GM20000 (cell line): ENCODE results near the gene LRMDA.

Experiments
- DNase-seq: peaks from one replicate; pipeline ENCODE4 v3.0.0; 2012; ENCODE audit warnings: low spot score
- TF ChIP-seq, protein P1 (sequence below): IDR thresholded peaks from 2 replicates; pipeline ENCODE4 v1.5.1; 2012; ENCODE audit warnings: mild to moderate bottlenecking, control low read depth; ENCODE audit errors: extremely low read depth, missing control alignments

The LRMDA gene

DNA sequence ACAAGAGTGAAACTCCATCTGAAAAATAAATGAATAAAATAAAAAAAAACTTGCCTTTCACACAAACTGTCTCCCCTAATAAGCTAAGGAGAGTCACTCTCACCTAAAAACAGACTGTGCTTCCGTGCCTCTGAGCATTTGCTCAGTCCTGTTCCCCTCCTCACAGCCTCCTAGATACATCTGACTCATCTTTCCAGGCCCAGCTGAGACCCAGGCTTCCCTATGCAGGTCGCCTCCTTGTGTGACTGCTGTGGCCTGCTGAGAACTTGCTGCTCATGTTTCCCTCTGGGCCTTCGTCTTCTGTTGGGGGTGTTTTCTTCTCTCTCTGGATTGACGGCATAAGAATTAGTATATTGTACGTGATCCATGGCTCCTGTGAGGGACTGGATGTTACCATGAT, 777.7 kb downstream of the LRMDA start:
- TF ChIP-seq, protein P1, sequence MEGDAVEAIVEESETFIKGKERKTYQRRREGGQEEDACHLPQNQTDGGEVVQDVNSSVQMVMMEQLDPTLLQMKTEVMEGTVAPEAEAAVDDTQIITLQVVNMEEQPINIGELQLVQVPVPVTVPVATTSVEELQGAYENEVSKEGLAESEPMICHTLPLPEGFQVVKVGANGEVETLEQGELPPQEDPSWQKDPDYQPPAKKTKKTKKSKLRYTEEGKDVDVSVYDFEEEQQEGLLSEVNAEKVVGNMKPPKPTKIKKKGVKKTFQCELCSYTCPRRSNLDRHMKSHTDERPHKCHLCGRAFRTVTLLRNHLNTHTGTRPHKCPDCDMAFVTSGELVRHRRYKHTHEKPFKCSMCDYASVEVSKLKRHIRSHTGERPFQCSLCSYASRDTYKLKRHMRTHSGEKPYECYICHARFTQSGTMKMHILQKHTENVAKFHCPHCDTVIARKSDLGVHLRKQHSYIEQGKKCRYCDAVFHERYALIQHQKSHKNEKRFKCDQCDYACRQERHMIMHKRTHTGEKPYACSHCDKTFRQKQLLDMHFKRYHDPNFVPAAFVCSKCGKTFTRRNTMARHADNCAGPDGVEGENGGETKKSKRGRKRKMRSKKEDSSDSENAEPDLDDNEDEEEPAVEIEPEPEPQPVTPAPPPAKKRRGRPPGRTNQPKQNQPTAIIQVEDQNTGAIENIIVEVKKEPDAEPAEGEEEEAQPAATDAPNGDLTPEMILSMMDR: no peak
- no peak for DNase-seq

DNA sequence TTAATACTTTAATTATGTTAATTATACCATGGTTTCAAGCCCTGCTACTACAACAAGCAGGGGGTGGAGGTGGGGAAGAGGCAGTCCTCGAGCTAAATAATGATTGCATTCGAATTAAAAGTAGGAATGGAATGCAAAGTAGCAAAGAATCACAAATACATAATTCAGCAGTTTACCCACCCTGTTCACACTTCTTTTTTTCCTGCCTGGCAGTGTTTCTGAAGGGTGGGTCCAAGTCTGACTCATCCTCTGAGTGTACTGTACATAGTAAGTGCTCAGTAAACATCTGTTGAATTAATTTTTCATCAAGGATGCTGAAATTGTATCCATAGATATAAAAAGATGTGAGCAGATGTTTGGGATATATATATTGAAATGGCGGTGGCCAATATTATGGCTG, 778.8 kb downstream of the LRMDA start:
- DNase-seq: no peak
- TF ChIP-seq, protein P1: no peak

DNA sequence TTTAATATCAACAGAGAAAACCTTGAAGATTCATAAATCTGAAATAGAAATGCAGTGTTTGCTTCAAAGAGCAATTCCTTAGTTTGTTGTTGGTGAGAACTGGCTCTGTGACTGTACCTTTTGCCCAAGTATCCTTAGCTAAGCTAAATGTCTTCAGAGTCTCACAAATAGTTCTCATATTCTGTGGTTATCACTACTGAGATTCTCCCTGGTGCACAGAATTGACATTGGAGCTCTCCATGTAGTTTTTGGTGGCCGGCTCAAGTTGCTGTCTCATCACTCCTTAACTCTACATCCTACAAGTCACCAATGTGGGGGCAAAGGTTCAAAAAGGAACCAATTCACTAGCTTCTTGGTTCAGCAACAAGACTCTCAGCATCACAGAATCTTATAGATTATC, 780.3 kb downstream of the LRMDA start:
- no peak for DNase-seq
- TF ChIP-seq, protein P1: no peak

DNA sequence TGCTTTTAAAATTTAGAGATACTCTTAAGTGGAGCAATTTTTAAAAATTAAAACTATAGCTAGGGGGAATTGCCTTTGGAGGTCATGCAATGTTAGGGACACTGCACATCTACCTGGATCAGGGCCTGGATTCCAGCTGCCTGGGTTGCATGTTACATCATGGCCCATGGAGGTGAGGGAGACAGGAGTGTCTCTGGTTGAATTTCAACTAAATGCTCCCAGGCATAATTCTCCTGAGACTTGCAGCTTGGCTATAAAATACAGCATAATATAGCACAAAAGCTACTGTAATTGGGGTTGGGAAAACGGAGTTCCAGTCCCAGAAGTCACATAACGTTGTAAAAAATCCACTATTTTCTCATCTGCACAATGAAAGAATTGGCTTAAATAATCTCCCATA, 782.5 kb downstream of the LRMDA start:
- TF ChIP-seq, protein P1: no peak

DNA sequence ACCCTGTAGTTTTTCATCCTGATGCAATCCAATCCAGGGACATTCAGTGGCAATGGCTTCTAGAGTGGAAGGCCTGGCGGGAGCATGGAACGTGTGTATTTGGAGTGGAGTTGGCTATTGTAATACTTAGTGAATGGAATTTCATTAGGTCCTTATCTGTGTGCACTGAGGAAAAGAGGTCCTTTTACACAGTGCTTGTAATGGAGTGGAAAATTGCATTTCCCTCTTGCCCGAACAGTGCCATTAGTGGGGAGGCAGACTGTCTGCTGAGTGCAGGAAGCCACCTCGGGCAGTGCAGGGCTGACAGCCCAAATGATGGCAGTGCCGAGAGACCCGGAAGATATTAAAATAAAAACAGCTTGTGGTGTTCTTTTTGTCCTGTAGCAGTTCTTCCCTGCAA, 786.6 kb downstream of the LRMDA start:
- no peak for DNase-seq
- TF ChIP-seq, protein P1: no peak

More for the DNA sequence above, 782.5 kb downstream of the LRMDA start:
- no peak for DNase-seq

DNA sequence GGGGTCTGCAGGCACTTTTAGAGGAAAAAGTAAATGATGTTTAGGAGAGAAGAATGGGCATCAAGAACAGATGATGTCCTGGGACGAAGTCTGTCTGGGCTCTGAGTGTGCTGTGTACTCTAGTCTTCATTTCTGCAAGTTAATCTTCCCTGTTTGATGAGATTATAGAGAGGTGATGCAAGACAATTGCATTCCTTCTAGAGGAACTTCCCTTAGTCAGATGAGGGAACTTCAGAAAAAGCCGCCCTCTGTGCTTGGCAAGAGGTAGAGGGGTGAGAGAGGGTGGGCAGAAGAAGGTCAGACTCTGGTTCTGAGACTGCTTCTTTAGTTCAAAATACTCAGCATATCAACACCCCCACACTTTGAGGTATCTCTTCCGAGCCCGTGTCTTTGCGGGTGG, 797.9 kb downstream of the LRMDA start:
- TF ChIP-seq, protein P1: no peak
- DNase-seq: no peak

DNA sequence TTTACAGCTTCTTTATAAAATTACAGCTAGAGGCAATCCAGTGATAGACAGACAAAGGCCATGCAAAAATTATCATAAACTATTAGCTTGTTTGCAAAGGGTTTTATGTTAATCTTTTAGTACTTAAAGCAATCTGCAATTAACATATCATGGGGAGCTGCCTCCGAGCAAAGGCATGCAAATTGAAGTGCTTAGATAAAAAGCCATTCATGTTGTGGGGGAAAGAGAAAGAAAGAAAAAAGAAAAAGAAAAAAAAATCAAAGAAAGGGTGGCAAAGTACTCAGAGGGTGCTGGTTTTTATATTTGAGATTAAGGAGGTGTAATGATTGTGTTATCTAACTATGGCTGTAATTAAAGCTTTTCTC, 799.5 kb downstream of the LRMDA start:
- TF ChIP-seq, protein P1: no peak
- DNase-seq: no peak
